GM19043 (cell line): ENCODE data around the gene CEP68.
"Not testable (repeated sequence)": the region's sequence is repeated elsewhere in the genome, so short reads cannot be mapped to it uniquely, and the experiment has no call there.

Experiments used
- ATAC-seq: cut with Tn5 transposase; IDR thresholded peaks from one replicate; pipeline ENCODE4 v1.9.1; 2021; ENCODE audit warnings: low read depth; ENCODE audit not compliant: unreplicated experiment

CEP68 gene, protein sequence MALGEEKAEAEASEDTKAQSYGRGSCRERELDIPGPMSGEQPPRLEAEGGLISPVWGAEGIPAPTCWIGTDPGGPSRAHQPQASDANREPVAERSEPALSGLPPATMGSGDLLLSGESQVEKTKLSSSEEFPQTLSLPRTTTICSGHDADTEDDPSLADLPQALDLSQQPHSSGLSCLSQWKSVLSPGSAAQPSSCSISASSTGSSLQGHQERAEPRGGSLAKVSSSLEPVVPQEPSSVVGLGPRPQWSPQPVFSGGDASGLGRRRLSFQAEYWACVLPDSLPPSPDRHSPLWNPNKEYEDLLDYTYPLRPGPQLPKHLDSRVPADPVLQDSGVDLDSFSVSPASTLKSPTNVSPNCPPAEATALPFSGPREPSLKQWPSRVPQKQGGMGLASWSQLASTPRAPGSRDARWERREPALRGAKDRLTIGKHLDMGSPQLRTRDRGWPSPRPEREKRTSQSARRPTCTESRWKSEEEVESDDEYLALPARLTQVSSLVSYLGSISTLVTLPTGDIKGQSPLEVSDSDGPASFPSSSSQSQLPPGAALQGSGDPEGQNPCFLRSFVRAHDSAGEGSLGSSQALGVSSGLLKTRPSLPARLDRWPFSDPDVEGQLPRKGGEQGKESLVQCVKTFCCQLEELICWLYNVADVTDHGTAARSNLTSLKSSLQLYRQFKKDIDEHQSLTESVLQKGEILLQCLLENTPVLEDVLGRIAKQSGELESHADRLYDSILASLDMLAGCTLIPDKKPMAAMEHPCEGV

DNA sequence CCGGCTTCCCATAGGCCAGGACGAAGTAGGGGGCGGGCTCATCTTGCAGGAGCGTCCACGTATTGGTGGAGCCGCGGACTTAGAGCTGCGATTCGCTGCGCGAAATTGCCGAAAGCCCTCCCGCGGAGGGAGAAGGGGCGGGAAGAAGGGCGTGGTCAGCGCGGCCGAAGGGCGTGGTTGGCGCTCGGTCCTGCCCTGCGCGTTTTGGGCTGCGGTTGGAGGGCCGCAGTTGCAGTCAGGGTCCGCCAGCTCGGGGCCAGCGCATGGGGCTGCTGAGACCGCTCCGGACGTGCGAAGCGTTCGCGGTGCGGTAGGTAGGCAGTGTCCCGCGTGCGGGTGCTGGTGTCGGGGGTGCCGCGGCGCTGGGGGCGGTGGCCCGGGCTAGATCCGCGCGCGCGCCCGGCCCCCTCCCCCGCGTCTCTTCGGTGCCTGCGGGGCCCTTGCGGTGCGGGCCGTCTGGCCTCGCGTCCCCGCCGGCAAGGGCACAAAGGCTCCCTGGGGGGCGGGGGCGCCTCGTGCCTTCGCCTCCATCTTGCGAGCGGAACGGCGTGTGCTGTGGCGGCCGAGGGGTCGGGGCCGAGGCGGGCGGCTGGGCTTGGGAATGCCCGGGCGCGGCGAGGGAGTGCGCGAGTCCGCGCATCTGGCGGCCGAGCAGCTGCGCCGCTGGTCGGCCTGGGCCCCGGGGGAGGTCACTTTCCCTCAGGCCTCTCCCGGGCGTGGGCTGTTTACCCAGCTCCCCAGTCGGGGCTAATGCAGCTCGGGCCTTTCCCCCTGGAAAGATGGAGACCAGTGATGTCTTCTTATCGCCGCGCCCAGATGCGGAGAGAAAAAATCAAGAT is at the start of gene CEP68:
CEP68 (plus strand) TSS at position 202 of the 839 bp plus-strand sequence. CDS start 13,029 bp downstream, outside the sequence.
- ATAC-seq, result peak; percentile 78

- ATAC-seq, result no peak
These were observed 42.4 kb upstream of the CEP68 start for GRCh38 chr2:65013776-65014175.

- ATAC-seq, result no peak
These were observed 40.5 kb upstream of the CEP68 start for GRCh38 chr2:65015731-65016130.

GRCh38 chr2:65016789-65017188 is 39.4 kb upstream of the CEP68 start:
- no peak for ATAC-seq

DNA sequence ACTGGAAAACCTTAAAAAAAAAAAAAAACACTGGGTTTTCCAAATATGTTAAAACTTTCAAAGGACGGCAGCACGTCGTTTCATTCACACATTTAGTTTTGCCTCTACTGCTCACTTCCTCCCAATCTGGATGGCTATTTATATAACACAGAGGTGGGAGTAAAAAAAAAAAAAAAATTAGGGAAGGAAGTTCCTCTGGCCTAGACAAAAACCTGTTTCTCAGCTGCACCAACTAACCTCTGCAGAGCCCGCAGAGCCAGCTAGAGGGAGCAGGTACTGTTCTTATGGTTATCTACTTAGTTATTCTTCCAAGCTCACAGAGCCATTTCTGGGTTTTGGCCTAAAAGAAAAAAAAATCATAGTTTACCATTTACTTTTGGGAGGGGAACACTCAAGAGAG is 38.9 kb upstream of the CEP68 start:
- ATAC-seq, result no peak

DNA sequence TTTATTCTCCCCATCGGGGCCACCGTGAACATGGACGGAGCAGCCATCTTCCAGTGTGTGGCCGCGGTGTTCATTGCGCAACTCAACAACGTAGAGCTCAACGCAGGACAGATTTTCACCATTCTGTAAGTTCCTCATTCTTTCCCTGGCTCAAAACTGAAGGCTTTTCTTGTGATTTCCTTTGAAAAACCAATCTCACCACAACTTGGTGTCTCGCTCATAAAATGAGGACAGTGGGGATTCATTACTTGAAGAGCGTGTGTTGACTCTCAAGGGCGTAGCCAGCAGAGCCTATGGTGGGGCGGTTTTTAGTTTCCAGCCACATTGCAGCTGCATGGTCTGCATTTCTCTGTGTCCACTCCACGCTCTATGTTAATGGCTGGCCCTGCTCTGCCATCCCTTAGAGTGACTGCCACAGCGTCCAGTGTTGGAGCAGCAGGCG is 38.1 kb upstream of the CEP68 start:
- ATAC-seq, result no peak

DNA sequence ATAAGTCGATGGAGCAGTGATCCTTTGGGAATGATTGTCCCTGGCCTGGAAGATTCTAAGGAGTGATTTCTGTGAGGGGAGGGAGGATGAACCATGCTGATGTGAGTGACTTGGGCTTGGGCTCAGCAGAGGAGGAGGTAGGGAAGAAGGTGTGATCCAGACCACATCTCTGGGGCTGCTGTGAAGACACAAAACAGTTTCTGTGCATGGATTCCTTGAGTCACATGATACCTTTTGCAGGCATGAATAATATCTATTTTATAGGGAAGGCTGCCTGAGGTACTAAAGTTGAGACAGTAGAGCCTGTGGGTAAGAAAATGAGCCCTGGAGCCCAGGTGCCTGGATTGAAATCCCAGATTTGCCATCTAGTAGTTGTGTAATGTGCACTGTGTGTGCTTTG is 37.2 kb upstream of the CEP68 start:
- no peak for ATAC-seq

DNA sequence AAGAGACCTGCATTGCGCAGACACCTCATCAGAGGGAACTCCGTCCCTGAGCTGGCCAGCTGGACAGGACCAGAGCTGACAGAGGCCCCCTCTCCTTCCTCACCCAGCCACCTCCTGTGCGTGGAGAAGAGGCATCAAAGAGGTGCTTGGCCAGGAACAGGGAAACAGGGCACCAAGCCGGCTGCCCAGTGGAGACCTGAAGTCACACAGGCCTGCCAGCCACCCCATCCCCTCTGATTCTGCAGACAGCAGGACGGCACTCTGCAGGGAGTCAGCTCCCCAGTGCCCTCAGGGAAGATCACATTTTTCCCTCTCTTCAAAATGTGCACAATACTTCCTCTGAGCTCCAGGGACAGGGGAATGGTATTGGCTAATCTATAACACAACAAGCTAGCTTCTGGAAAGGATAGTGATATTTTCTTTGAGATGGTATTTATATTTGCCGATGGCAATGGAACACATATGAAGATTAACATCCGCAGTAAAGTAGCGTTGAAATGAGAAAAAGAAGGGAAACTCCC is 36.5 kb upstream of the CEP68 start:
- ATAC-seq, result no peak

- not testable (repeated sequence) for ATAC-seq
These were observed 36.0 kb upstream of the CEP68 start for GRCh38 chr2:65020251-65020650.

GRCh38 chr2:65020943-65021528 is 35.2 kb upstream of the CEP68 start:
- no peak for ATAC-seq

DNA sequence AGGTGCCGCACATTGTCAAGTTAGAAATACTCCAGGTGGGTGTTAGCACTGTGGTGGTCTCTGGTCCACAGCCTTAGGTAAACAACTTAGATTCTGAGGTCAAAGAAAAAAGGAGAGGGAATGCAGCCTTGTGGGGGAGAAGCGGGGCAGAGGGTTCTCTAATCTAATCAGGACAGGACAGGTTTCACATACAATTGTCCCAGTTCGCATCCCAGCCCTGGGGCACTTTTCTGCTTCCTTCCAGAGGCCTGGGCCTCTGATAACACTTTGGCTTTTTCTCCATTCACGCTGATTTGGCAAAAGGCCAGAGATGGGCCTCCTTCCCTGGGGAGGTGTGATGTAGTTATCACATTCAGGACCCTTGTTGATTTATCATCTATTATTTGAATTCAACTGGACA is 34.5 kb upstream of the CEP68 start:
- no peak for ATAC-seq

DNA sequence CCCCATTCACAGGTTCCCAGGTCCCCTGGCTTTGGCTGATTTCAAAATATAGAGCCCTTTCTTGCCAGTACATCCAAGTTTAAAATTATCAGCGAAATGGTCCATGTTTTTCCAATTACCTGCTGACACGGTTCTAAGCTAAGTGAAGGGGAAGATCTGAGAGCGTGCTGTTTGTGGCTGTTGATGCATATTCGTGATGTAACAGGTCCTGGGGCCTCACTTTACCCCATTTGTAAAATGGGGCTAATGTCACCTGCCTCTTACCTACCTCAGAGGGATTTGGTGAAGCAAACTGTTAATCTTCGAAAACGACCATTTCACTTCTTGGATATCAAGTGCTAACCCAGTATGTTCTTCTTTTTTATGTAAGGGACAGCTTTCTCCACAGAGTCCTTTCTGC is 34.0 kb upstream of the CEP68 start:
- ATAC-seq, result no peak

DNA sequence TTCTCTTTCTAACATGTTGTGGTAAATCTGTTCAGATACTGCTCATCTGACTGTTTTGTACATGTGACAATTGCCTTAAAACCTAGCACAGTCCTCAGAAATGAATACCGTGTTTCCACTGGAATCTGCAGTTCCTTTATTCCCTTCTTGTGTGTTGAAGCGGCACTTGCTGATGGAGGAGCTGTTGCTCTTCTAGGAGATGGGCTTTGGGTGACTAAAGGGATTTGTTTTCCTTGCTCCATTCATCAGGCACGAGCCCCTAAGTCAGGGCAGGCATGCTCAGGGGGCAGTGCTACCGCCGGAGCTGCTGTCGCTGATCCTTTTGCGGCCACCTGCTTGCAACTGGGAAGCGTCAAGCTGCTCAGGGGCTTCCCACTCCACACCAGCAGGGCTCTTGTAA is 32.5 kb upstream of the CEP68 start:
- no peak for ATAC-seq

- no peak for ATAC-seq
These were observed 31.9 kb upstream of the CEP68 start for GRCh38 chr2:65024149-65024829.

DNA sequence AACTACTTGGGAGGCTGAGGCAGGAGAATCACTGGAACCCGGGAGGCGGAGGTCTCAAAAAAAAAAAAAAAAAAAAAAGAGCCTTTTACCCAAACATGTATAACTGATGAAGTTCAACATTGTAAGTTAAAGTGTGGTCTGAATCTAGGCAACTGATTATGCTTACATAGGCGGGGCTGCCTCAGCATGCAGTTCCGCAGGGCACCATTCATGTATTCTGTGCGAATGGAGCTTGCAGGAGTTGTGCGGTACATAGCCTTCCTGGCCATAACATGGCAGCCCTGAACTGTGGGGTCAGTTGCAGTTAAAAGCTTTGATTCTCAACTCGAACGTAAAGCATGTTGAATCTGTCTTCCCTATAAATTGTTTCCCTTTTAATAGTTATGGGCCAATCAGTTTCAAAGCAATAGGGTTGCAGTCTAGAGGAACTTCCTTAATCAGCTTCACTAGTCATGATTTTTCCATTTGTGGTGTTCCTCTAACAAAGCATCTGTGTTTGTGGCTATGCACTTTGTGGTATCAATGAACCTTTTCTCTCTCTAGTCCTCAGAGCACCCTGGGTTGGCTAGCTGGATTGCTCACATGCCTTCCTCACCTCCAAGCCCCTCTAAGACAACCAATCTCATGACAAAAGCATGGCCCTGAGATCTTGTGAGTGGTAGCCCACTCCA is 30.6 kb upstream of the CEP68 start:
- ATAC-seq, result no peak

GRCh38 chr2:65026154-65026553 is 30.1 kb upstream of the CEP68 start:
- ATAC-seq, result no peak

GRCh38 chr2:65026704-65027464 is 29.3 kb upstream of the CEP68 start:
- ATAC-seq, result no peak

GRCh38 chr2:65027616-65028244 is 28.5 kb upstream of the CEP68 start:
- ATAC-seq, result no peak
